NK-92 treated with Interleukin-12 subunit alpha and Interleukin-12 subunit beta, amount 100 ng/mL, for 24 hours (cell line): ENCODE results near the gene BOK.
"Not testable (repeated sequence)": the region's sequence is repeated elsewhere in the genome, so short reads cannot be mapped to it uniquely, and the experiment has no call there.

ENCODE experiments used
- DNase-seq: peaks from one replicate; lab custom pipeline; 2025; lab: John Stamatoyannopoulos, UW

The BOK gene

GRCh38 chr2:241556746-241557145, 1.8 kb upstream of the BOK start:
- no peak for DNase-seq

GRCh38 chr2:241559323-241560161, 997 bp downstream of the BOK start:
- no peak for DNase-seq

- DNase-seq: no peak
Measured at GRCh38 chr2:241560162-241560882, 1.8 kb downstream of the BOK start.

GRCh38 chr2:241560883-241561474, 2.4 kb downstream of the BOK start:
- DNase-seq: no peak

- DNase-seq: no peak
Measured at GRCh38 chr2:241561832-241562231, 3.3 kb downstream of the BOK start.

- DNase-seq: no peak
Measured at GRCh38 chr2:241562269-241562891, 3.8 kb downstream of the BOK start.

- DNase-seq: no peak
Measured at GRCh38 chr2:241563031-241563507, 4.5 kb downstream of the BOK start.

- no peak for DNase-seq
Measured at GRCh38 chr2:241563571-241563980, 5.0 kb downstream of the BOK start.

- no peak for DNase-seq
Measured at GRCh38 chr2:241563981-241564595, 5.5 kb downstream of the BOK start.

- no peak for DNase-seq
Measured at GRCh38 chr2:241564596-241565410, 6.3 kb downstream of the BOK start.

GRCh38 chr2:241565411-241565810, 6.9 kb downstream of the BOK start:
- DNase-seq: no peak

- DNase-seq: not testable (repeated sequence)
Measured at GRCh38 chr2:241566021-241566420, 7.5 kb downstream of the BOK start.

- no peak for DNase-seq
Measured at GRCh38 chr2:241566468-241566867, 7.9 kb downstream of the BOK start.

- DNase-seq: not testable (repeated sequence)
Measured at GRCh38 chr2:241567266-241567665, 8.7 kb downstream of the BOK start.

GRCh38 chr2:241567776-241568175, 9.2 kb downstream of the BOK start:
- DNase-seq: no peak

GRCh38 chr2:241568726-241569125, 10.2 kb downstream of the BOK start:
- no peak for DNase-seq

- no peak for DNase-seq
Measured at GRCh38 chr2:241569831-241570281, 11.3 kb downstream of the BOK start.

GRCh38 chr2:241570961-241571581, 12.5 kb downstream of the BOK start:
- no peak for DNase-seq

- no peak for DNase-seq
Measured at GRCh38 chr2:241571821-241572620, 13.5 kb downstream of the BOK start.
